GM19193 (cell line): Measurements from ENCODE around the gene TMEM62.

Source experiments
- POLR2A ChIP-seq: IDR thresholded peaks from 4 replicates; pipeline ENCODE4 v1.6.1; 2011; ENCODE audit not compliant: insufficient read depth, insufficient read length; ENCODE audit errors: extremely low read depth

Gene TMEM62

GRCh38 chr15:43150191-43150929 lies 17.0 kb downstream of the TMEM62 start:
- no peak for TF ChIP-seq POLR2A

- TF ChIP-seq POLR2A = no peak
Observed at GRCh38 chr15:43151688-43152087, 18.3 kb downstream of the TMEM62 start.

- TF ChIP-seq POLR2A = no peak
Observed at GRCh38 chr15:43153269-43153668, 19.9 kb downstream of the TMEM62 start.

- no peak for TF ChIP-seq POLR2A
Observed at GRCh38 chr15:43165801-43166325, 32.5 kb downstream of the TMEM62 start.

- TF ChIP-seq POLR2A = no peak
Observed at GRCh38 chr15:43168192-43169107, 35.1 kb downstream of the TMEM62 start.

- TF ChIP-seq POLR2A = no peak
Observed at GRCh38 chr15:43169888-43170287, 36.5 kb downstream of the TMEM62 start.

- TF ChIP-seq POLR2A = no peak
Observed at GRCh38 chr15:43183270-43183669, 49.9 kb downstream of the TMEM62 start.

- TF ChIP-seq POLR2A = no peak
Observed at GRCh38 chr15:43184407-43185124, 51.2 kb downstream of the TMEM62 start.

- peak; percentile 95 for TF ChIP-seq POLR2A
Observed at GRCh38 chr15:43185157-43186002, 52.0 kb downstream of the TMEM62 start, which contains the start of gene CCNDBP1. CCNDBP1 (plus strand) TSS chr15:43185403; CDS start chr15:43185499, 96 bp downstream.

GRCh38 chr15:43186003-43186353 lies 52.6 kb downstream of the TMEM62 start:
- TF ChIP-seq POLR2A = no peak

- TF ChIP-seq POLR2A = no peak
Observed at GRCh38 chr15:43187544-43188155, 54.3 kb downstream of the TMEM62 start.

GRCh38 chr15:43189296-43189695 lies 55.9 kb downstream of the TMEM62 start:
- no peak for TF ChIP-seq POLR2A

- TF ChIP-seq POLR2A = no peak
Observed at GRCh38 chr15:43190178-43190577, 56.8 kb downstream of the TMEM62 start.

GRCh38 chr15:43193710-43194109 lies 60.3 kb downstream of the TMEM62 start:
- TF ChIP-seq POLR2A = no peak
